K562 (cell line): ENCODE data around the gene SLC1A4. TPM values are rescaled to one million over a fixed set of nuclear protein-coding genes. Genes with fewer than 3 reads are reported as not detected.

Experiments
- ARID4B ChIP-seq: sonication (generic); formaldehyde crosslinking; IDR thresholded peaks from 2 replicates; pipeline ENCODE4 v1.8.0; 2022; ENCODE audit warnings: mild to moderate bottlenecking, missing genetic modification reagents
- CCNT2 ChIP-seq: IDR thresholded peaks from 2 replicates; pipeline ENCODE4 v1.6.1; 2011; ENCODE audit warnings: borderline replicate concordance, low read depth, mild to moderate bottlenecking, moderate library complexity, mixed read lengths, low read length; ENCODE audit not compliant: insufficient read length; ENCODE audit errors: extremely low read depth
- CTCFL ChIP-seq: IDR thresholded peaks from 2 replicates; pipeline ENCODE4 v1.6.1; 2011; ENCODE audit warnings: borderline replicate concordance, low read depth, mild to moderate bottlenecking, moderate library complexity, low read length; ENCODE audit not compliant: insufficient read depth, poor library complexity, severe bottlenecking
- E2F8 ChIP-seq: fragments of 450-650 bp; IDR thresholded peaks from 2 replicates; pipeline ENCODE4 v1.7.1; 2018; ENCODE audit warnings: mild to moderate bottlenecking, low read depth; ENCODE audit not compliant: partially characterized antibody
- RBM17 ChIP-seq: fragments of 200-400 bp; formaldehyde crosslinking; IDR thresholded peaks from 2 replicates; pipeline ENCODE4 v1.6.1; 2017; ENCODE audit warnings: low read depth, mild to moderate bottlenecking, low read length, borderline replicate concordance
- RNF219 ChIP-seq: fragments of 250-450 bp; sonication (Bioruptor Pico); IDR thresholded peaks from 2 replicates; pipeline ENCODE4 v1.5.0; 2022; ENCODE audit warnings: mild to moderate bottlenecking
- SMAD3 ChIP-seq: fragments of 450-650 bp; formaldehyde crosslinking; conservative IDR thresholded peaks from 2 replicates; pipeline ENCODE4 v1.4.0; 2020; ENCODE audit warnings: mild to moderate bottlenecking
- SMARCA5 ChIP-seq: fragments of 450-650 bp; IDR thresholded peaks from 2 replicates; pipeline ENCODE4 v1.6.1; 2016
- ZHX1 ChIP-seq: fragments of 150-350 bp; conservative IDR thresholded peaks from 2 replicates; pipeline ENCODE4 v1.6.1; 2014; ENCODE audit warnings: low read length
- polyA plus RNA-seq, 8 experiments: library from polyadenylated mRNA; depleted of rRNA in 4 of 8; stranded (reverse) in 5 of 8; unstranded in 3 of 8; fragments of >200 nt; fragmentation: Nextera tagmentation in 2 of 8; fragmentation: Illumina TruSeq in 1 of 8; extraction: Ambion mirVana in 2 of 8; extraction: Trizol in 1 of 8; gene quantifications; 2 replicates each; pipeline versions ENCODE4 v1.2.1 to v1.2.3, GENCODE V29; 2011 to 2014; ENCODE audit warnings: inconsistent platforms in 1 of 8, missing spikeins in 1 of 8
- total RNA-seq, 7 experiments: library from RNA; depleted of rRNA in 6 of 7; stranded (reverse); fragments of >200 nt in 6 of 7; fragmentation: Illumina TruSeq in 2 of 7; extraction: Trizol in 2 of 7; gene quantifications; 2 replicates each; pipeline versions ENCODE4 v1.2.1 to v1.2.3, GENCODE V29; 2011 to 2021; ENCODE audit warnings: low replicate concordance in 1 of 7

The SLC1A4 gene
- total and polyA plus RNA-seq, 9 of the 15 experiments (the other 6 are each of a cell fraction or from before 2014, with no cell fraction given) = 4.4 to 24.0 (median 10.9) TPM

GRCh38 chr2:65056215-65057053 lies 67.2 kb downstream of the SLC1A4 start, which contains the start of gene CEP68 (continued):
- TF ChIP-seq ARID4B (CRISPR knock-in tag) (peak; percentile 94), E2F8 (no peak), ZHX1 (no peak), SMARCA5 (no peak), CCNT2 (peak; percentile 86), RNF219 (CRISPR knock-in tag) (no peak), CTCFL (no peak), SMAD3 (CRISPR knock-in tag) (0 out of 2 replicates have a peak, but pooled peaks have one; percentile 27), RBM17 (no peak)
